Measurements from ENCODE around the gene KCNJ12.
"Not testable (repeated sequence)": the region's sequence is repeated elsewhere in the genome, so short reads cannot be mapped to it uniquely, and the experiment has no call there.

KCNJ12 gene

GRCh38 chr17:21349358-21350050 is 26.7 kb upstream of the KCNJ12 start:
- DNase-seq (ENCODE audit: low read depth): not testable (repeated sequence)

GRCh38 chr17:21350495-21350894 is 25.7 kb upstream of the KCNJ12 start:
- DNase-seq (ENCODE audit: low read depth): not testable (repeated sequence)

DNA sequence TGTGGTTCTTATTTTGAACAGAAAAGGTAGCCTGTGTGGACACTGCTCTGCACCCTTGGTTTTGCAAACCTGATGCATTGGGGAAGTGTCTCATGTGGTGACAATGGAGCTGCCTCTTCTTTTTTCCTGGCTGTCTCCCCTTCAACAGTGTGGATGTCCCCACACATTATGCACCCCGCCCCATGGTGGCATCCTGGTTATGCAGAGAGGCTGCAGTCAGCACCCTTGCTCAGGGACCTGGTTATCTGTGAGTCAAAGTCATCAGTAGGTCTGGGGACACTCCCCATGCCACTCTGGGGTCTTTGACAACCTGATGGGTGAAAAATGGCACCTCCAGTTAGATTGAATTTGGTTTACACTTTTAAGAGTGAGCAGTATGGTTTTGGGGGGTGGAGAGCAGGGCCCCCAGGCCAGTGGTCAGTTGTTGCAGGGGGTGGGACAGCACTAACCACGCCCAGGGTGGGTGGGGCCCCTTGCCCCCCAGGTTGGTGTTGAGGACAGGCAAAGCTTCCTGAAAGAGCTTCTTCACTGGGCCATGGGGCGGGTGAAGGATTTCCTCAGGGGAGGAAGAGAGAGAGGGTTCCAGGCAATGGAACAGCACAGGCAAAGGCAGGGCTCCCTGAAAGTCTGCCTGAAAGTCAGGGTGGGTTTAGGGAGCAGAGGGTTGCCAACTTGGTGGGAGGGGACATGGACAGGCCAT is 24.6 kb upstream of the KCNJ12 start:
- DNase-seq (ENCODE audit: low read depth): no peak

- DNase-seq (ENCODE audit: low read depth): no peak
Measured at GRCh38 chr17:21352221-21352980, 23.8 kb upstream of the KCNJ12 start.

DNA sequence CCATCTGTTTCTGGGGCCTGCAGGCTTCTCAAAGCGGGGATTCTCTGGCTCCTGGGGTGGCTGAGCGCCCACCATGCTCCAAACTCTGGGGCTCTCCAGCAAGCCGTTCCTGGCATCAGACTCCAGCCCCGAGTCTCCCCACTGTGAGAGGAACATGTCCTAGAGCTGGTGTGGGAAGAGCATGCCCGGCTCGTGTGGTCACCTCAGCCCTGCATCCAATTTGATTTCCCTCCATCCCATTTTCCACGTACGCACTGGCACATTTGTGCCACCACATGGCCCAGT is 23.2 kb upstream of the KCNJ12 start:
- no peak for DNase-seq (ENCODE audit: low read depth)

DNA sequence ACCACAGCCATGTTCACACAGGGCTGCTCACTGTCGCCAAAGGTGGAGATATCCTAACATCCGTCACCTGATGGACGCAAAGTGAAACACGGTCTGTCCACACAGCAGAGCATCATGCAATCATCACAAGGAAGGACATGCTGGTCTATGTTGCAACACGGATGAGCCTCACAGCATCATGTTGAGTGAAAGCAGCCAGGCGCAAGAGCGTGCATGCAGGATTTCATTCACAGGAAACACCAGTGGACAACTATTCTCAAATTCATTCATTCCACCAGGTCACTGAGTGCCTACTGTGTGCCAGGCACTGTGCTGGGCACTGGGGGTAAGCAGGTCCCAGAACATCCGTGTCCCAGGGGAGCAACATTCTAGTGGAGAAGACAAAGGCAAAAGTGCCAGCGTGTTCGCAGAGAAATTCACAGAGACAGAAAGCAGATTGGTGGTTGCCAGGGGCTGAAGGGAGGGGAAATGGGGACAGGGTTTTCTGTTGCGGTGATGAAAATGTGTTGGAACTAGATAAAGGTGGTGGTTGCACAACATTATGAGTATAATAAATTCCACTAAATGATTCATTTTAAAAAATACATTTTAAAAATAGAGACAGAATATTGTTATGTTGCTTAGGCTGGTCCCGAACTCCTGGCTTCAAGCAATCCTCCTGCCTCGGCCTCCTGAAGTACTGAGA is 22.7 kb upstream of the KCNJ12 start:
- DNase-seq (ENCODE audit: low read depth): no peak

DNA sequence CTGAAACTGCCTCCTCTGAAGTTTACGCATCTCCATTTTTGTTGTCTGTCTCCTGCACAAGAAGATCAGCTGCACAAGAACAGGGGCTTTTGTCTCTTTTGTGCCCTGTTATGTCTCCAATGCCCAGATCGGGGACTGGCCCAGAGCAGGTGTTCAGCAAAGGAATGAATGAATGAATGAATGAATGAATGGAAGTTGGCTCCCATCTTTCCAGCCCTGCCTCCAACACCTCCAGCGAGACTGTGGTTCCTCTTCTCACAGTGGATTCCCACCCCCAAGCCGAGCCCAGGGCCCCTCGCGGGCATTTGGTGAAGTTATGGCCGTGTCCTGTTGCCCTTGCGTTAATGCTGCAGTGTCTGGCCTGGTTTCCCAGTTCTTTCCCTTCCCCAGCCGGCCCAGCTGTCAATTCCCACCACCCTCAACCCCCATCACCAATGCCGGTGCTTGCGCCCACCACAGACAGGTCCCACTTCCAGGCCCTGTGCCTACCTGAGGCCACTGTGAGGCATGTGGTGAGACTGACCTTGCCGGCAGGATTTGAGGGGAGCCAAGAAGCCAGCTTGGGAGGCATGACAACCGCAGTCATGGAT is 21.3 kb upstream of the KCNJ12 start:
- DNase-seq (ENCODE audit: low read depth): no peak

DNA sequence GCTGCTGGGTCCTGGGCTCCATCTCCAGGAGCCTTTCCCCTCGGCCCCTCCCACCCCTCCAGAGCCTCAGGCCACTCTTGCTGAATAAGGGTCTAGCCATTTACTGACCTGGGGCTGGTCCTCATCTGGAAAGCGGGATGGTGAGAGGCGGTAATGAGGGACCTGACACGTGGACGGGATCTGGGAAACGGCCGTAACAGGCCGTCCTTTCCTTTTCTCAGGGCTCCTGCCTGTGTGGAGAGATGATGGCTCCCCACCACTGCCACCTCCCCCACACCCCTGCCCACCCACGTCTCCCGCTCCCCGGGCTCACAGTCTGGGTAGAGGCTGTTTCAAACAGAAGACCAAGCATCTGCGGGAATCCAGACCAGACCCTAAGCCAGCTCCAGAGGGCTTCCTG is 20.6 kb upstream of the KCNJ12 start:
- no peak for DNase-seq (ENCODE audit: low read depth)

- no peak for DNase-seq (ENCODE audit: low read depth)
Measured at GRCh38 chr17:21356537-21357127, 19.5 kb upstream of the KCNJ12 start.

DNA sequence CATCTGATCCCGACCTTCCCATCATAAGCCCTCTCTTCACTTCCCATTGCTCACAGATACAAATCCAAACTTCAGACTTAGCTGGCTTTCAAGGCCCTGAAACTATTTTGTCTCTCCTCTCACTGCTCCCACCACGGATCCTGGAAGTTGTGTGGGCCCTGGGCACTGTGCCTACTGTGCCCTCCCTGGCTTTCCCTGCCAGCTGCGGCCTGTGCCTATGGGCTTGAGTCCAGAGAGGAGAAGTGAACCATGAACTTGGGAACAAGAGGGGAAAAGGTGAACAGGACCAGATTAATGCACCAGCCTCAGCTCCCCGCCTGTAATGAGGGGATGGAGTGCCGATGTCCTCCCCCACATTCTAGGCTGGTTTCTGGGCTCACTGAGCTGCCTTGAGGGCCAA is 18.9 kb upstream of the KCNJ12 start:
- DNase-seq (ENCODE audit: low read depth): no peak

- no peak for DNase-seq (ENCODE audit: low read depth)
Measured at GRCh38 chr17:21357696-21358656, 18.2 kb upstream of the KCNJ12 start.

DNA sequence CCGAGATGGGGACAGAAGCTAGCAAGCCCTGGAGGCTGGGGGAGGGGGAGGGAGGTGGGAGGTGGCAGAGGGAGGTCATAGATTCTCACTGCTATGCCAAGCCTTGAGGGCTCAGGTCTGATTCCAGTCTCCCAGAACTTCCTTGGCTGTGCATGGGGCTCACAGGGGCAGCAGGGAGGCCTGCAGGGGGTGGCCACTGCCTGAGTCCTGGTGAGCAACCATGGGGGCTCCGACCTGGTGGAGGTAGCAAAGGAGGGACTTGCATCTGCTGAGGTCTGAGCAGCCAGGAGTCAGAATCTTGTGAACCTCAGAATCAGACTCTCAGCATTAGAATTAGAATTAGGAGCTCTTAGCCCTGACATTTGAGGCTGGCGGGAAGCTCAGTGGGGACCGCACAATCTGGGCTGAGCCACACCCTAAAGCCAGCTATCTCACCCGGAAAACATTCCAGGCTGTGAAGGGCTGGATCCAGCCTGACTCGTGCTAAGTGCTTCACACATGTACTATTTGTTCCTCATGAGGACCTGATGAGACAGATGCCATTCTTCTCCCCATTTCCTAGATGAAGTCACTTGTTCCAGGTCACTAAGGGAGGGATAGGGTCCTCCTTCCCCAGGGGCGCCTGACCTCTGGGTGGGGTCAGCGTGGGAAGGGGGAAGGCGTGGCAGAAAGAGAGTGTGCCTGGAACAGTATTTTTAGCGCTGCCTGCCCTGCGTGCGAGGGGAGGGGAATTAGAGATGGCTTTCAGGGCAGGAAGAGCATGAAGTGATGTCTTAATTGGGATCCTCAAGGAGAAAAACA is 17.3 kb upstream of the KCNJ12 start:
- DNase-seq (ENCODE audit: low read depth): no peak

DNA sequence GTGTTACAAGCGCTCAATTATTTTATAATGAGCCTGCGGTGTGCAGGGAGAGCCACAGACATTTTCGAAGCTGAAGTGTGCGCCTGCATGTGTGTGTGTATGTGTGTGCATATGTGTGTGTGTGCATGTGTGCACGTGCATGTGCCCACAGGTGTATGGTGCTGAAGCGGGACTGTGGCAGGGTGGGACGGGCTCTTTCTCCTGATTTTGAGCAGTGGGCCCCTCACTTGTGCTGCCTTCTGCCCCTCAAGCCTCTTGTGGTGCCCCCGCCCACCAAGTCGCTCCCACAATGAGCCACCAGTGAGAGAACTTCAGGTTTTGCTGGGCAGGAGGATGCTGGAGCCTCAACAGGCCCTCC is 16.7 kb upstream of the KCNJ12 start:
- no peak for DNase-seq (ENCODE audit: low read depth)

GRCh38 chr17:21360048-21360447 is 16.1 kb upstream of the KCNJ12 start:
- DNase-seq (ENCODE audit: low read depth): no peak

DNA sequence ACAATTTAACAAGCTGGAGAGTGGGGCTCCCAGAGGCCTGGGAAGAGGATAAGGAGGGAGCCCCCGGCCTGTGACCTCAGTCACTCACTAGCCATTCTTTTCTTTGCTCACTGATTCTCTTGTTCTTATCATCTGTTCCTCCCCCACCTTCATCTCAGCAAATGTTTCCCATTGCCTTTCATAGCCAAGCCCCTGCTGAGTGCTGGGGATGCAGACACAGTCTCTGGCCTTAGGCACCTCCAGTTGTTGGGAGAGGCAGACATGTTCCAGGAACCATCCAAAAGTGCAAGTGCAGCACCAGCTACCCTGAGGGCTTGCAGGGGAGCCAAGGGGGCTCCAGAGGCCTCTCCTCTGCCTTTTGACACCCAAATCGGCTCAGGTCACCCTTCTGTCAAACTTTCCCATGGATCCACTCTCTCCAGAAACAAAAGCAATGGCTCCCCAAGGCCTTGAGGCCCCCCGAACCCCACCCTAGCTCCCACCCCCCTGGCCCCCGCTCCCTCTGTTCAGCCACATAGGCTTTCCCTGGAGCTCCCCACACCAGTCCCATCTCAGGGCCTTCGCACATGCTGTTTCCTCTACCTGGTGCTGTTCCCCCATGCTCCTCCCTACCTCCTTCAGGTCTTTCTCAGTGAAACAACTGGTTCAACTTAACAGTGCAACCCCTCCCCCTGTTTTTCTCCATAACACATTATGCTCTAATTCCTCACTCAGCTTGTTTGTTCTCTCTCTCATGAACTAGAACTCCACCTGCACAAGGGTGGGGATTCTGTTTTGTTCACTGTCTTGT is 14.9 kb upstream of the KCNJ12 start:
- DNase-seq (ENCODE audit: low read depth): no peak

DNA sequence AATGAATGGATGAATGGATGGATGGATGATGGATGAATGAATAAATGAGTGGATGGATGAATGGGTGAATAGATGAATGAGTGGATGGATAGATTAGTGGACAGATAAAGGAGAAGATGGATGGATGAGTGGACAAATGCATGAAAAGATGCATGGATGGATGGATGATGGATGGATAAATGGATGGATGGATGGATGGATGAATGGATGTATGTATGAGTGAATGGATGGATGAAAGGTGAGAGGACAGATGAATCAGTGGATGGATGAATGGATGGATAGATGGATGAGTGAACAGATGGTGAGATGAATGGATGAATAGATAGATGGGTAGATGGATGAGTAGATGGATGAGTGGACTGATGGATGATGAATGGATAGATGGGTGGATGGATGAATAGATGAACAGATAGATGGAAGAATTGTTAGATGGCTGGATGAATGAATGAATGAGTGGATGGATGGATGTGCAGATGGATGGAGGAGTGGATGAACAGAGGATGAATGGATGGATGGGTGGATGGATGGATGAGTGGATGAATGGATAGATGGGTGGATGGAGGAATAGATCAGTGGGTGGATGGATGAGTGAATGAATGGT is 13.7 kb upstream of the KCNJ12 start:
- no peak for DNase-seq (ENCODE audit: low read depth)

DNA sequence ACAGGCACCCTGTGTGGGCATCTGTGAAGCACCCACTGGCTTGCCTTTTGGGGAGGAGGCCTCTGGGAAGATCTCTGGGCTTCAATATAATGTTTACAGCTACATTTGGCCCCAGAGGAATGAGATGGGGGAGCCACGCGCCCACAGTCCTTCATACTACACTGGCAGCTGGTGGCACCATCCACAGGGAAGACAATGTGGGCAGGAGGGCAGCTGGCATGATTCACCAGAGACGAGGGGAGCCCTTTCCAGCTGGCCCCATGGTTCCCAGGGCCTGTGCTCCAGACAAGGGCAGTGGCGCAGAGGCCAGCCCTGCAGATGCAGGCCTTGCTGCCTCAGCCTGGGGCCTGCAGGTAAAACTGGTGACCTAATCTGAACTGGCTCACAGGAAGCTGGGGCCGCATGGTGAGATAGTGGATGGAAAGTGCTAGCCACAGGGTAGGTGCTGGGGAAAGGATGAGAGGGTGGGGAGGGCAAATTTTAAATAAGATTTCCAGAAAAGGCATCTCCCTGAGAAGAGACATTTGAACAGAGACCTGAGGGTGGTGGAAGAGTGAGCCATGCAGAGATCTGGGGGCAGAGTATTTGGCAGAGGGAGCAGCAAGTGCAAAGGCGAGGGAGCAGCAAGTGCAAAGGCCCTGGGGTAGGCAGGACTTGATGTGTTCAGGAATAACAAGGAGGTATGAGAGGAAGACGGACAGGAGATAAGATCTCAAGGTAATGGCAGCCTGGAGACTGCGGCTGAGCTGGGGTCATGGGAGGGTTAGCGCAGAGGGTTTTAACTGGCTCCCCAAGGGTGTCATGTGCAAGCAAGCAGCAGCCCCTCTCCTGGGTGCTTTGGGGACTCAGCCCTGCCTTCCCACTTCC is 12.1 kb upstream of the KCNJ12 start:
- DNase-seq (ENCODE audit: low read depth): no peak

- no peak for DNase-seq (ENCODE audit: low read depth)
Measured at GRCh38 chr17:21365016-21365415, 11.1 kb upstream of the KCNJ12 start.

All from stromal cell of bone marrow (primary cell).